ENCODE data around the gene PAWR.

PAWR gene

DNA sequence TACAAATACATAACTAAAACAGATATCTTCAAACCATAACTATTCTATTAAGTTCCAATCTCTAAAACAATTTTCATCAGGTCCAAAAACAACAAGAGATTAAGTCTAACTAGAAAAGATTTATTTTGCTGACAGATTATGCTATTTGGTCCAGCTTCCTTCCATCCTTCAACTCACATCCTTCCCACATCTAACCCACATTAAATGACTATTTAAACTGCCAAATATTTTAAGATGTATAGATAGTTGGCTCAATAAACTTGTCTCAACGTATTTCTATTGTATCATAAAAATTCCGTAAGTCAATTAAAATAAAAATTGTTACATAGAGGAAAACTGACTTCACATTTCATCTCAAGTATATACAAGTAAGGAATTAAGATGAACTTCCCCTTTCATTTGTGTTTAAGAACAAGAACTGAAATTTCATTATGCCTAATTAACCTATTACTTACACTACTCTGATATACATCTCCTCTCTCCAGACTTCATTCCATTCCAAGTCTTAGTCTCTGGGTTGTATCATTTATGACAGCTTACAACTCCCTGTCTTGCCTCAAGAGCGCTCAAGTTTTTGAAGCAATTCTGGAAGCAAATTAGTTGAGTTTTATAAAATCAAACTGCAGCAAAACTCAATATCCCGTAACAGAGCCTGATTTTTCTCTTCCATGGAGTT, 25.4 kb downstream of the PAWR start (continued):
- TF ChIP-seq PPARA (CRISPR knock-in tag; IDR thresholded peaks at IDR 0.05; ENCODE audit: borderline replicate concordance) (no peak), ZNF565 (CRISPR knock-in tag; conservative IDR thresholded peaks at IDR 0.05; ENCODE audit: low read depth) (no peak), SNAI2 (CRISPR knock-in tag; IDR thresholded peaks at IDR 0.05) (no peak), OSR1 (CRISPR knock-in tag; IDR thresholded peaks at IDR 0.05) (no peak), ZNF8 (CRISPR knock-in tag; IDR thresholded peaks at IDR 0.05) (no peak)
- TF ChIP-seq, protein P1, sequence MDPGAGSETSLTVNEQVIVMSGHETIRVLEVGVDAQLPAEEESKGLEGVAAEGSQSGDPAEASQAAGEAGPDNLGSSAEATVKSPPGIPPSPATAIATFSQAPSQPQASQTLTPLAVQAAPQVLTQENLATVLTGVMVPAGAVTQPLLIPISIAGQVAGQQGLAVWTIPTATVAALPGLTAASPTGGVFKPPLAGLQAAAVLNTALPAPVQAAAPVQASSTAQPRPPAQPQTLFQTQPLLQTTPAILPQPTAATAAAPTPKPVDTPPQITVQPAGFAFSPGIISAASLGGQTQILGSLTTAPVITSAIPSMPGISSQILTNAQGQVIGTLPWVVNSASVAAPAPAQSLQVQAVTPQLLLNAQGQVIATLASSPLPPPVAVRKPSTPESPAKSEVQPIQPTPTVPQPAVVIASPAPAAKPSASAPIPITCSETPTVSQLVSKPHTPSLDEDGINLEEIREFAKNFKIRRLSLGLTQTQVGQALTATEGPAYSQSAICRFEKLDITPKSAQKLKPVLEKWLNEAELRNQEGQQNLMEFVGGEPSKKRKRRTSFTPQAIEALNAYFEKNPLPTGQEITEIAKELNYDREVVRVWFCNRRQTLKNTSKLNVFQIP (CRISPR knock-in tag; IDR thresholded peaks at IDR 0.05; ENCODE audit: borderline replicate concordance, low read depth), result no peak

DNA sequence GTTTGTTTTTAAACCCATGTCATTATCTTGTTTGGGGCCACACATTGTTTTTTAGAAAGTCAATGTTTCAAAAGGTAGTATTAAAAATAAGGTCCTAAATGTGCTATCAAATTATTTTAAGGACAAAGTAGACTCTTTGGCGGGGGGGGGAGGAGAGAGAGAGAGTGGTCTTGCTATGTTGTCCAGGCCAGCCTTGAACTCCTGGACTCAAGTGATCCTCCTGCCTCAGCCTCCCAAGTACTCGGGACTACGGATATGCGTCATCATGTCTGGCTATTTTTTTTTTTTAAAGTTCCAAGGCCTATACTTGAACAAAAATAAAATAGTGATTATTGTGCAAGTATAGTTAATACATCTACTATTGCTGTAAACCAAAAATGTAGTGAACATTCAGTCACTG, 26.2 kb downstream of the PAWR start:
- no peak for ATAC-seq
- TF ChIP-seq ZNF565 (CRISPR knock-in tag; conservative IDR thresholded peaks at IDR 0.05; ENCODE audit: low read depth) (no peak), ZFP3 (CRISPR knock-in tag; IDR thresholded peaks at IDR 0.05) (no peak), TCF4 (CRISPR knock-in tag; IDR thresholded peaks at IDR 0.05; ENCODE audit: borderline replicate concordance) (no peak), BACH2 (CRISPR knock-in tag; IDR thresholded peaks at IDR 0.05; ENCODE audit: borderline replicate concordance) (no peak), CSDC2 (CRISPR knock-in tag; IDR thresholded peaks at IDR 0.05) (no peak)
- TF ChIP-seq, protein P2, sequence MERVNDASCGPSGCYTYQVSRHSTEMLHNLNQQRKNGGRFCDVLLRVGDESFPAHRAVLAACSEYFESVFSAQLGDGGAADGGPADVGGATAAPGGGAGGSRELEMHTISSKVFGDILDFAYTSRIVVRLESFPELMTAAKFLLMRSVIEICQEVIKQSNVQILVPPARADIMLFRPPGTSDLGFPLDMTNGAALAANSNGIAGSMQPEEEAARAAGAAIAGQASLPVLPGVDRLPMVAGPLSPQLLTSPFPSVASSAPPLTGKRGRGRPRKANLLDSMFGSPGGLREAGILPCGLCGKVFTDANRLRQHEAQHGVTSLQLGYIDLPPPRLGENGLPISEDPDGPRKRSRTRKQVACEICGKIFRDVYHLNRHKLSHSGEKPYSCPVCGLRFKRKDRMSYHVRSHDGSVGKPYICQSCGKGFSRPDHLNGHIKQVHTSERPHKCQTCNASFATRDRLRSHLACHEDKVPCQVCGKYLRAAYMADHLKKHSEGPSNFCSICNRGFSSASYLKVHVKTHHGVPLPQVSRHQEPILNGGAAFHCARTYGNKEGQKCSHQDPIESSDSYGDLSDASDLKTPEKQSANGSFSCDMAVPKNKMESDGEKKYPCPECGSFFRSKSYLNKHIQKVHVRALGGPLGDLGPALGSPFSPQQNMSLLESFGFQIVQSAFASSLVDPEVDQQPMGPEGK (CRISPR knock-in tag; IDR thresholded peaks at IDR 0.05; ENCODE audit: borderline replicate concordance), result no peak
- TF ChIP-seq, protein P3, sequence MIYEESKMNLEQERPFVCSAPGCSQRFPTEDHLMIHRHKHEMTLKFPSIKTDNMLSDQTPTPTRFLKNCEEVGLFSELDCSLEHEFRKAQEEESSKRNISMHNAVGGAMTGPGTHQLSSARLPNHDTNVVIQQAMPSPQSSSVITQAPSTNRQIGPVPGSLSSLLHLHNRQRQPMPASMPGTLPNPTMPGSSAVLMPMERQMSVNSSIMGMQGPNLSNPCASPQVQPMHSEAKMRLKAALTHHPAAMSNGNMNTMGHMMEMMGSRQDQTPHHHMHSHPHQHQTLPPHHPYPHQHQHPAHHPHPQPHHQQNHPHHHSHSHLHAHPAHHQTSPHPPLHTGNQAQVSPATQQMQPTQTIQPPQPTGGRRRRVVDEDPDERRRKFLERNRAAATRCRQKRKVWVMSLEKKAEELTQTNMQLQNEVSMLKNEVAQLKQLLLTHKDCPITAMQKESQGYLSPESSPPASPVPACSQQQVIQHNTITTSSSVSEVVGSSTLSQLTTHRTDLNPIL (CRISPR knock-in tag; IDR thresholded peaks at IDR 0.05; ENCODE audit: low read depth), result no peak
- TF ChIP-seq, protein P1 (CRISPR knock-in tag; IDR thresholded peaks at IDR 0.05; ENCODE audit: borderline replicate concordance, low read depth), result no peak

DNA sequence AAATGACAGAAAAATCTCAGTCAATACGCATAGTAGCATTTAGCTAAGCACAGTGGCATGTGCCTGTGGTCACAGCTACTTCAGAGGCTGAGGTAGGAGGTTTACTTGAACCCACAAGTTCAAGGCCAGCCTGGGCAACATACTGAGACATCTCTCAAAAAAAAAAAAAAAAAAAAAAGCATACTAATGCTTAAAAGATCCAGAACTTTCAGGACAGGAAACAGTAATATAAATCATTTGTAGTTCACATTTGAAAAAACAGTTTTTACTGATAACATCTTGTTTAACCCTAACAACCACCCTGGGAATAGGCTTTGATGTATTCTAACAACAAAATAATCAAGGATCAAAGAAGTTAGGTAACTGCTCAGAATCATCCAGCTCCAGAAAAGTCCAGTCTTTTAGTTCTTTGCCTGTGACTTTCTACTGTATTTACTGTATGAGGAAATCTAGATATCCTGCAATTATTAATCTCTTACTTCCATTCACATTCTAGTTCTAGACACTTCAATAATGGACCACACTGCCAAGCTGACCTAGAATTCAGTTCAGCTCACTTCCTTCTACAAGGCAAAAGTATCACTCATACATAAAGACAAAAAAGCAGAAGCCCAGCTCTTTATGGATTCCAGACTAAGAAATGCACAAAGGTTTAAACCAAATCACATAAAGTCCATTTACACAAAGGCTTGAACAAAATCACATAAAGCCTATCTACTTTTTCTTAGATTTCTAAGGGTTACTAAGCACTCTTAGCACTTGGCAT, 28.5 kb downstream of the PAWR start:
- ATAC-seq, result no peak
- TF ChIP-seq RARB (CRISPR knock-in tag; IDR thresholded peaks at IDR 0.05) (no peak), BACH2 (CRISPR knock-in tag; IDR thresholded peaks at IDR 0.05; ENCODE audit: borderline replicate concordance) (no peak), ZFP30 (CRISPR knock-in tag; IDR thresholded peaks at IDR 0.05) (no peak), GLIS3 (CRISPR knock-in tag; IDR thresholded peaks at IDR 0.05) (no peak), ZFP3 (CRISPR knock-in tag; IDR thresholded peaks at IDR 0.05) (no peak), ZNF8 (CRISPR knock-in tag; IDR thresholded peaks at IDR 0.05) (no peak), SNAI2 (CRISPR knock-in tag; IDR thresholded peaks at IDR 0.05) (no peak), OSR1 (CRISPR knock-in tag; IDR thresholded peaks at IDR 0.05) (no peak), CSDC2 (CRISPR knock-in tag; IDR thresholded peaks at IDR 0.05) (no peak), ISL1 (CRISPR knock-in tag; IDR thresholded peaks at IDR 0.05) (no peak), ZNF565 (CRISPR knock-in tag; conservative IDR thresholded peaks at IDR 0.05; ENCODE audit: low read depth) (no peak), ARNTL (CRISPR knock-in tag; IDR thresholded peaks at IDR 0.05; ENCODE audit: borderline replicate concordance, low read depth) (no peak), TOX (CRISPR knock-in tag; IDR thresholded peaks at IDR 0.05; ENCODE audit: borderline replicate concordance) (no peak), ESRRG (CRISPR knock-in tag; IDR thresholded peaks at IDR 0.05) (no peak)
- TF ChIP-seq, protein P4, sequence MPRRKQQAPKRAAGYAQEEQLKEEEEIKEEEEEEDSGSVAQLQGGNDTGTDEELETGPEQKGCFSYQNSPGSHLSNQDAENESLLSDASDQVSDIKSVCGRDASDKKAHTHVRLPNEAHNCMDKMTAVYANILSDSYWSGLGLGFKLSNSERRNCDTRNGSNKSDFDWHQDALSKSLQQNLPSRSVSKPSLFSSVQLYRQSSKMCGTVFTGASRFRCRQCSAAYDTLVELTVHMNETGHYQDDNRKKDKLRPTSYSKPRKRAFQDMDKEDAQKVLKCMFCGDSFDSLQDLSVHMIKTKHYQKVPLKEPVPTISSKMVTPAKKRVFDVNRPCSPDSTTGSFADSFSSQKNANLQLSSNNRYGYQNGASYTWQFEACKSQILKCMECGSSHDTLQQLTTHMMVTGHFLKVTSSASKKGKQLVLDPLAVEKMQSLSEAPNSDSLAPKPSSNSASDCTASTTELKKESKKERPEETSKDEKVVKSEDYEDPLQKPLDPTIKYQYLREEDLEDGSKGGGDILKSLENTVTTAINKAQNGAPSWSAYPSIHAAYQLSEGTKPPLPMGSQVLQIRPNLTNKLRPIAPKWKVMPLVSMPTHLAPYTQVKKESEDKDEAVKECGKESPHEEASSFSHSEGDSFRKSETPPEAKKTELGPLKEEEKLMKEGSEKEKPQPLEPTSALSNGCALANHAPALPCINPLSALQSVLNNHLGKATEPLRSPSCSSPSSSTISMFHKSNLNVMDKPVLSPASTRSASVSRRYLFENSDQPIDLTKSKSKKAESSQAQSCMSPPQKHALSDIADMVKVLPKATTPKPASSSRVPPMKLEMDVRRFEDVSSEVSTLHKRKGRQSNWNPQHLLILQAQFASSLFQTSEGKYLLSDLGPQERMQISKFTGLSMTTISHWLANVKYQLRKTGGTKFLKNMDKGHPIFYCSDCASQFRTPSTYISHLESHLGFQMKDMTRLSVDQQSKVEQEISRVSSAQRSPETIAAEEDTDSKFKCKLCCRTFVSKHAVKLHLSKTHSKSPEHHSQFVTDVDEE (CRISPR knock-in tag; IDR thresholded peaks at IDR 0.05), result no peak
- TF ChIP-seq, protein P5, sequence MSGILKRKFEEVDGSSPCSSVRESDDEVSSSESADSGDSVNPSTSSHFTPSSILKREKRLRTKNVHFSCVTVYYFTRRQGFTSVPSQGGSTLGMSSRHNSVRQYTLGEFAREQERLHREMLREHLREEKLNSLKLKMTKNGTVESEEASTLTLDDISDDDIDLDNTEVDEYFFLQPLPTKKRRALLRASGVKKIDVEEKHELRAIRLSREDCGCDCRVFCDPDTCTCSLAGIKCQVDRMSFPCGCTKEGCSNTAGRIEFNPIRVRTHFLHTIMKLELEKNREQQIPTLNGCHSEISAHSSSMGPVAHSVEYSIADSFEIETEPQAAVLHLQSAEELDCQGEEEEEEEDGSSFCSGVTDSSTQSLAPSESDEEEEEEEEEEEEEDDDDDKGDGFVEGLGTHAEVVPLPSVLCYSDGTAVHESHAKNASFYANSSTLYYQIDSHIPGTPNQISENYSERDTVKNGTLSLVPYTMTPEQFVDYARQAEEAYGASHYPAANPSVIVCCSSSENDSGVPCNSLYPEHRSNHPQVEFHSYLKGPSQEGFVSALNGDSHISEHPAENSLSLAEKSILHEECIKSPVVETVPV (CRISPR knock-in tag; IDR thresholded peaks at IDR 0.05), result no peak
- TF ChIP-seq, protein P2 (CRISPR knock-in tag; IDR thresholded peaks at IDR 0.05; ENCODE audit: borderline replicate concordance), result no peak
- TF ChIP-seq, protein P3 (CRISPR knock-in tag; IDR thresholded peaks at IDR 0.05; ENCODE audit: low read depth), result no peak
